H1 (cell line): ENCODE measurements around the gene GALNT18. TPM values are rescaled to one million over a fixed set of nuclear protein-coding genes. Genes with fewer than 3 reads are reported as not detected.

Source experiments
- CTCF ChIA-PET: fragments of 300-600 bp; sonication (Branson Sonifier 250); formaldehyde crosslinking; loops from one replicate; lab custom pipeline; 2021; ENCODE audit not compliant: partially characterized antibody; lab: Charles Lee
- POLR2A ChIA-PET: fragments of 300-600 bp; sonication (Branson Sonifier 250); formaldehyde crosslinking; loops from one replicate; lab custom pipeline; 2021; ENCODE audit warnings: inconsistent platforms; ENCODE audit not compliant: partially characterized antibody; lab: Charles Lee
- DNase-seq, 2 experiments: peaks; one replicate each; pipeline versions ENCODE4 v3.0.0 to v3.0.0-alpha.2; 2010 to 2022; ENCODE audit warnings: low spot score in 2 of 2, low read depth in 1 of 2, mixed read lengths in 1 of 2
- FAIRE-seq: peaks from 2 replicates; lab custom pipeline; 2011; peaks lifted over from hg19 to GRCh38; lab: Jason Lieb, UNC
- H2AFZ ChIP-seq: 2 replicates; pipeline ENCODE4 v1.8.1; 2012; ENCODE audit warnings: low read length, inconsistent platforms
- H2AK5ac ChIP-seq: 2 replicates; pipeline ENCODE4 v1.6.1; 2013; ENCODE audit warnings: low read depth, low read length
- H2BK120ac ChIP-seq: replicated peaks from 2 replicates; pipeline ENCODE3; 2013; ENCODE audit warnings: low read depth, low read length, inconsistent platforms
- H2BK12ac ChIP-seq: 2 replicates; pipeline ENCODE4 v1.6.1; 2013; ENCODE audit warnings: low read depth, low read length
- H2BK15ac ChIP-seq: 2 replicates; pipeline ENCODE4 v1.6.1; 2013; ENCODE audit warnings: low read length
- H2BK20ac ChIP-seq: 2 replicates; pipeline ENCODE4 v1.6.1; 2013; ENCODE audit warnings: low read length
- H2BK5ac ChIP-seq: 2 replicates; pipeline ENCODE4 v1.6.1; 2013; ENCODE audit warnings: low read depth, low read length
- H3K14ac ChIP-seq: 2 replicates; pipeline ENCODE4 v1.6.1; 2013; ENCODE audit warnings: inconsistent platforms; ENCODE audit not compliant: insufficient read length
- H3K18ac ChIP-seq: 2 replicates; pipeline ENCODE4 v1.6.1; 2013; ENCODE audit warnings: low read length; ENCODE audit errors: extremely low read depth
- H3K23ac ChIP-seq: 2 replicates; pipeline ENCODE4 v1.6.1; 2013; ENCODE audit warnings: inconsistent platforms; ENCODE audit not compliant: insufficient read length
- H3K23me2 ChIP-seq: 2 replicates; pipeline ENCODE4 v1.6.1; 2013; ENCODE audit warnings: low read depth, low read length
- H3K27ac ChIP-seq: 2 replicates; pipeline ENCODE4 v1.6.1; 2011; ENCODE audit warnings: low read depth, low read length, inconsistent platforms
- H3K27me3 ChIP-seq, 4 experiments: replicated peaks in 1 of 4; 1 replicate in 1 of 4; 2 replicates in 3 of 4; pipeline versions ENCODE4 v1.6.1 to v1.8.1; 2011 to 2013; ENCODE audit warnings: low read length in 3 of 4, mild to moderate bottlenecking in 3 of 4, inconsistent platforms in 2 of 4, mixed read lengths in 2 of 4, moderate library complexity in 1 of 4; ENCODE audit not compliant: control insufficient read depth in 3 of 4, insufficient read depth in 3 of 4; ENCODE audit errors: extremely low read depth in 1 of 4
- H3K36me3 ChIP-seq, 4 experiments: 2 replicates each; pipeline versions ENCODE4 v1.6.1 to v1.8.1; 2011 to 2013; ENCODE audit warnings: mild to moderate bottlenecking in 4 of 4, low read length in 3 of 4, moderate library complexity in 2 of 4, control low read depth in 1 of 4, inconsistent platforms in 1 of 4; ENCODE audit not compliant: insufficient read depth in 4 of 4, control insufficient read depth in 2 of 4
- H3K4ac ChIP-seq: replicated peaks from 2 replicates; pipeline ENCODE3; 2013; ENCODE audit warnings: low read length, low read depth, mixed read lengths, inconsistent platforms; ENCODE audit not compliant: insufficient read length
- H3K4me1 ChIP-seq, 4 experiments: replicated peaks in 1 of 4; 1 replicate in 1 of 4; 2 replicates in 3 of 4; pipeline versions ENCODE4 v1.6.1 to v1.8.1; 2011 to 2013; ENCODE audit warnings: low read length in 3 of 4, inconsistent platforms in 2 of 4, mixed read lengths in 1 of 4; ENCODE audit not compliant: insufficient read depth in 4 of 4, control insufficient read depth in 3 of 4
- H3K4me2 ChIP-seq, 2 experiments: 2 replicates each; pipeline versions ENCODE4 v1.6.1 to v1.8.1; 2011 to 2013; ENCODE audit warnings: low read depth in 2 of 2, low read length in 2 of 2, control low read depth in 1 of 2, inconsistent platforms in 1 of 2, mild to moderate bottlenecking in 1 of 2; ENCODE audit not compliant: insufficient read depth in 1 of 2
- H3K4me3 ChIP-seq, 4 experiments: fragments of 200-600, 300-600 bp in 1 of 4; sonication (generic), shearing (Covaris generic), sonication (Bioruptor Twin) in 1 of 4; 2 replicates each; pipeline versions ENCODE4 v1.5.1 to v1.8.1; 2011 to 2016; ENCODE audit warnings: low read length in 4 of 4, low read depth in 3 of 4, control low read depth in 2 of 4, inconsistent platforms in 2 of 4, mild to moderate bottlenecking in 2 of 4, mixed read lengths in 1 of 4, moderate library complexity in 1 of 4; ENCODE audit not compliant: insufficient read depth in 2 of 4; ENCODE audit errors: extremely low read depth in 1 of 4
- H3K56ac ChIP-seq: replicated peaks from 2 replicates; pipeline ENCODE3; 2013; ENCODE audit warnings: low read depth, mild to moderate bottlenecking, mixed read lengths, low read length, inconsistent platforms; ENCODE audit not compliant: insufficient read length
- H3K79me1 ChIP-seq: 2 replicates; pipeline ENCODE4 v1.6.1; 2013; ENCODE audit warnings: low read depth, low read length, control low read depth
- H3K79me2 ChIP-seq, 2 experiments: 2 replicates each; pipeline versions ENCODE4 v1.6.1 to v1.8.1; 2012 to 2013; ENCODE audit warnings: low read length in 2 of 2, mild to moderate bottlenecking in 2 of 2, inconsistent platforms in 1 of 2; ENCODE audit not compliant: insufficient read depth in 2 of 2, control insufficient read depth in 1 of 2
- H3K9ac ChIP-seq, 4 experiments: replicated peaks in 1 of 4; 1 replicate in 1 of 4; 2 replicates in 3 of 4; pipeline versions ENCODE4 v1.6.1 to v1.8.1; 2011 to 2013; ENCODE audit warnings: low read depth in 3 of 4, low read length in 3 of 4, control low read depth in 2 of 4, mild to moderate bottlenecking in 2 of 4, moderate library complexity in 2 of 4, inconsistent platforms in 1 of 4; ENCODE audit errors: extremely low read depth in 1 of 4
- H3K9me3 ChIP-seq, 2 experiments: 2 replicates each; pipeline versions ENCODE4 v1.6.1 to v1.8.1; 2012 to 2013; ENCODE audit warnings: mild to moderate bottlenecking in 2 of 2, moderate library complexity in 2 of 2, control low read depth in 1 of 2, inconsistent platforms in 1 of 2, low read depth in 1 of 2, low read length in 1 of 2, mixed read lengths in 1 of 2; ENCODE audit not compliant: insufficient read depth in 2 of 2
- H4K20me1 ChIP-seq, 2 experiments: replicated peaks in 1 of 2; 2 replicates each; pipeline versions ENCODE3 to v1.8.1; 2011 to 2013; ENCODE audit warnings: inconsistent platforms in 2 of 2, low read length in 2 of 2, mild to moderate bottlenecking in 1 of 2; ENCODE audit not compliant: insufficient read depth in 2 of 2, control insufficient read depth in 1 of 2
- H4K5ac ChIP-seq: 2 replicates; pipeline ENCODE4 v1.6.1; 2013; ENCODE audit warnings: low read length, low read depth, mixed read lengths, inconsistent platforms; ENCODE audit not compliant: insufficient read length
- H4K8ac ChIP-seq: 2 replicates; pipeline ENCODE4 v1.8.0; 2013; ENCODE audit warnings: mild to moderate bottlenecking, moderate library complexity, low read length, inconsistent platforms; ENCODE audit not compliant: insufficient read depth; ENCODE audit errors: extremely low read depth
- H4K91ac ChIP-seq: replicated peaks from 2 replicates; pipeline ENCODE3; 2013; ENCODE audit warnings: low read length, mixed read lengths, inconsistent platforms; ENCODE audit not compliant: insufficient read length
- RFX5 ChIP-seq: IDR thresholded peaks from 2 replicates; pipeline ENCODE4 v1.6.1; 2011; ENCODE audit warnings: low read depth, low read length, improper control_type of control experiment, borderline replicate concordance
- WGBS, 2 experiments: shearing (Covaris generic) in 1 of 2; methylation state at CpG; one replicate each; pipeline versions ENCODE4 v1.1.6 to v1.1.7; 2013 to 2015; ENCODE audit warnings: low lambda C conversion rate in 2 of 2, mixed read lengths in 2 of 2, inconsistent platforms in 1 of 2, low coverage in 1 of 2, missing lambda C conversion rate in 1 of 2; ENCODE audit not compliant: insufficient replicate concordance in 2 of 2, insufficient coverage in 1 of 2, insufficient read length in 1 of 2; ENCODE audit errors: extremely low coverage in 1 of 2, missing lambda C conversion rate in 1 of 2; 5-methylcytosine and 5-hydroxymethylcytosine counted together
- polyA plus RNA-seq, 7 experiments: library from polyadenylated mRNA; depleted of rRNA in 3 of 7; stranded (reverse) in 5 of 7; unstranded in 2 of 7; fragments of >200 nt in 5 of 7; fragments of 200-250 nt in 2 of 7; gene quantifications; 1 replicate in 5 of 7; 2 replicates in 1 of 7; 4 replicates in 1 of 7; pipeline versions ENCODE4 v1.2.1 to v1.2.3, GENCODE V29; 2011 to 2013; ENCODE audit warnings: missing spikeins in 2 of 7, mixed read lengths in 2 of 7
- total RNA-seq: library from RNA; stranded (reverse); fragmentation: NEBNext Ultra II Directional; extraction: Animal tissue kit (Norgen Biotek cat#: 25700); gene quantifications from 2 replicates; pipeline ENCODE4 v1.2.1, GENCODE V29; 2021

Gene GALNT18
- total and polyA plus RNA-seq, 2 of the 8 experiments (the other 6 are each of a cell fraction or from before 2014, with no cell fraction given): 6.0 to 9.4 TPM

GRCh38 chr11:11382858-11383532 lies 238.8 kb downstream of the GALNT18 start:
- no peak for FAIRE-seq
- Histone ChIP-seq H2BK120ac (no peak overlapping the region), H3K4me3 (no peak overlapping the region), H2AFZ (no peak overlapping the region), H3K4me2 (no peak overlapping the region), H3K9ac (no peak overlapping the region), H3K79me1 (no peaks in the 10 kb centered on the region), H3K36me3 (no peaks in the 10 kb centered on the region), H2BK12ac (no peak overlapping the region), H3K18ac (no peak overlapping the region), H3K9me3 (no peaks in the 10 kb centered on the region), H2BK5ac (no peak overlapping the region), H3K4ac (no peak overlapping the region), H3K27me3 (no peaks in the 10 kb centered on the region), H3K14ac (no peak overlapping the region), H2BK15ac (no peak overlapping the region), H4K91ac (no peak overlapping the region), H4K8ac (no peak overlapping the region), H3K27ac (no peak overlapping the region), H3K56ac (no peak overlapping the region), H3K4me1 (peaks cover 0 to 5% (median 3%) of the 10 kb centered on the region in 4 experiments; a peak in 4 of 7 replicates), H3K79me2 (no peaks in the 10 kb centered on the region), H4K5ac (no peak overlapping the region), H4K20me1 (peaks cover 0 to 5% of the 10 kb centered on the region in 2 experiments), H3K23ac (no peak overlapping the region), H3K23me2 (no peaks in the 10 kb centered on the region), H2AK5ac (no peak overlapping the region), H2BK20ac (no peak overlapping the region)
- WGBS, 2 experiments: 93% methylated on average over 7 of the region's 7 CpGs; no CpG with 5 or more reads in 1 of the 2 experiments
- DNase-seq: no peak
- ChIA-PET CTCF (interaction anchor here (1.2 kb wide), 1 partner anchor 12 kb away, joined by 3 read pairs; no protein-coding TSS in a partner anchor), POLR2A (interaction anchor here (0.8 kb wide), 1 partner anchor 12 kb away, joined by 3 read pairs; no protein-coding TSS in a partner anchor)
- TF ChIP-seq RFX5: no peak
